GM13976 (cell line): ENCODE data around the gene KCNQ5.
A peak's percentile ranks its signal among the peaks of the same experiment; 100 is the strongest.

Experiments used
- DNase-seq: peaks from one replicate; pipeline ENCODE4 v3.0.0; 2012; ENCODE audit warnings: low spot score
- in situ Hi-C: fragments of 300-500 bp; cut with MboI; formaldehyde crosslinking; loops from one replicate; pipeline ENCODE4 v1.12.0; 2022; ENCODE audit warnings: low sequenced_read_pairs, mixed read lengths, inconsistent platforms; ENCODE audit not compliant: unreplicated experiment
- TF ChIP-seq, protein P1 (sequence below): IDR thresholded peaks from 2 replicates; pipeline ENCODE4 v1.5.1; 2012; ENCODE audit warnings: borderline replicate concordance, mild to moderate bottlenecking; ENCODE audit not compliant: insufficient read depth; ENCODE audit errors: extremely low read depth, missing control alignments, control extremely low read depth

The KCNQ5 gene

DNA sequence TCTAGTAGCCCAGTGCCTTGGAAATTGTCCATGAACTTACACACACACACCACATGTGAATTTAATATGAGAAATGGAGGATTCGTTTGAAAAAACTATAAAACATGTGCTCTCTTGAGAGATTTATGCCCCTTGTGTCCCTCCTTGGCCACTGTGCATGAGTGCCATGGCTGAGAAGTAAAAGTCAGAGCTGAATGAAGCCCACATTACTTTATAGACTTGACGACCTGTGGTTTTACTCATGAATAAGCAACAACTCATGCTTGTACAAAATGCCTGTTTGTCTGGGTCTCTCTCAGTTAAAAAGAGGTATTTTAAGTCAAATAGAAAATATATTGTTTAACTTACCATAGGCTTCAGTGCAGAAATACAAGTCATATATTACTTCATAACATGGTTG lies 102.7 kb downstream of the KCNQ5 start:
- TF ChIP-seq, protein P1, sequence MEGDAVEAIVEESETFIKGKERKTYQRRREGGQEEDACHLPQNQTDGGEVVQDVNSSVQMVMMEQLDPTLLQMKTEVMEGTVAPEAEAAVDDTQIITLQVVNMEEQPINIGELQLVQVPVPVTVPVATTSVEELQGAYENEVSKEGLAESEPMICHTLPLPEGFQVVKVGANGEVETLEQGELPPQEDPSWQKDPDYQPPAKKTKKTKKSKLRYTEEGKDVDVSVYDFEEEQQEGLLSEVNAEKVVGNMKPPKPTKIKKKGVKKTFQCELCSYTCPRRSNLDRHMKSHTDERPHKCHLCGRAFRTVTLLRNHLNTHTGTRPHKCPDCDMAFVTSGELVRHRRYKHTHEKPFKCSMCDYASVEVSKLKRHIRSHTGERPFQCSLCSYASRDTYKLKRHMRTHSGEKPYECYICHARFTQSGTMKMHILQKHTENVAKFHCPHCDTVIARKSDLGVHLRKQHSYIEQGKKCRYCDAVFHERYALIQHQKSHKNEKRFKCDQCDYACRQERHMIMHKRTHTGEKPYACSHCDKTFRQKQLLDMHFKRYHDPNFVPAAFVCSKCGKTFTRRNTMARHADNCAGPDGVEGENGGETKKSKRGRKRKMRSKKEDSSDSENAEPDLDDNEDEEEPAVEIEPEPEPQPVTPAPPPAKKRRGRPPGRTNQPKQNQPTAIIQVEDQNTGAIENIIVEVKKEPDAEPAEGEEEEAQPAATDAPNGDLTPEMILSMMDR, result no peak
- peak; percentile 36 for DNase-seq
- in situ Hi-C loops, result no loop called here

DNA sequence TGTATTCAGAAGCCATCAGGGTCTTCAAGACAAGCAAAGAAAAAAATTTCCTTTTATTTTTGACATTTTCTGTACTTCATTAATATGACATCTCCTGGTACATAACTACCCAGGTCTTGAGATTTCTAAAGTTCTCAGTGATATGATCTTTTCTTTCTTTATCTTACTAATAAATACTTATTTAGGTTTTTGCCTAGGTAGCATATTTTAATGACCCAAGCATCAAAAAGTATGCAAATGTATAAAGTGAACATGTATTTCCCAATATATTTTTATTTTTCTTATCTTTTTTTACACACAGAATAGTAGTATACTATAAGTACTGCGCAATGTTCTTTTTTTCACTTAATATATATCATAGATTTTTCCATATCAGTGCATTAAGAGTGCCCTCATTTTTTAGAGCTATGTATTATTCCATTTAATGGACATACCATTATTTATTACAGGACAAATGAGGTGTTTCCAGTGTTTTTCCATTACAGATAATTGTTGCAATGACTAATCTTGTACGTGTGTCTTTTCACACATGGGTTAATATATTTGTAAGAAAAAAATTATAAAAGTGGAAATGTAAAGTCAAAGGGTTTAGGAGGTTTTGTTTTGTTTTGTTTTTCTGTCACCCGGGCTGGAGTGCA lies 107.0 kb downstream of the KCNQ5 start:
- in situ Hi-C loops, result no loop called here
- TF ChIP-seq, protein P1, result no peak

DNA sequence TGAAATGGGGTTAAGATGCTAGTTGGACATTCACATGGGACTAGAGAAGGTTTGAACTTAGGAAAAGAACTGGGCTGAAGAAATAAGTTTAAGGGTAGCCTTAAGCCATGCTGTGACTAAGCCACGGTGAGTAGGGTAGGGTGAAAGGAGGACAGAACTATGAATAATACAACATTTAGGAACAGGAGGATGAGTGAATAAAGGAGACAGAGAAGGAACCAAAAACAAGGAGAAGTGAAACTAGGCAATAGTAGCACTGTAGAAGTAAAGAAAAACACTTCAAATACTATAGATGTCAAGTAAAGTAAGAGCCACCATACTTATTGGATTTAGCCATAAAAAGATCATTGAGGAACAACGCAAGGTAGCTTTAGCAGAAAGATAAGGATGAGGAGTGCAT lies 111.2 kb downstream of the KCNQ5 start:
- in situ Hi-C loops, result no loop called here
- DNase-seq, result no peak
- TF ChIP-seq, protein P1, result no peak

More for the DNA sequence above, 107.0 kb downstream of the KCNQ5 start:
- DNase-seq, result no peak

DNA sequence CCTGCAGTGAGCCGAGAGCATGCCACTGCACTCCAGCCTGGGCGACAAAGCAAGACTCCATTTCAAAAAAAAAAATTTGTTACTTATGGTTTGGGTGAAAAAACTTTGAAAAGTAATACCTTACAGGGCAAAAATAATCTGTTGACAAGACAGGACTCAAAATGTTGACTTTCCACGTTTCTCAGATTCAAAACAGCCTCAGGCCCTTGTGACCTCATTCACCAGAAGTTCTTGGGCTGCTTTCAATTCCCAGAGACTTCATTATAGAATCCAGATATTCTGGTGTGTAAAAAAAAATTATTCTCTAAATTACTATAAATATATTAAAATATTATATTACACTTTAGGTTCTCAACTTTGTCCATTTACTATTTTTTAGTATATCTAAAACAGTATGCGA lies 116.2 kb downstream of the KCNQ5 start:
- in situ Hi-C loops, result no loop called here
- no peak for DNase-seq
- TF ChIP-seq, protein P1, result no peak

DNA sequence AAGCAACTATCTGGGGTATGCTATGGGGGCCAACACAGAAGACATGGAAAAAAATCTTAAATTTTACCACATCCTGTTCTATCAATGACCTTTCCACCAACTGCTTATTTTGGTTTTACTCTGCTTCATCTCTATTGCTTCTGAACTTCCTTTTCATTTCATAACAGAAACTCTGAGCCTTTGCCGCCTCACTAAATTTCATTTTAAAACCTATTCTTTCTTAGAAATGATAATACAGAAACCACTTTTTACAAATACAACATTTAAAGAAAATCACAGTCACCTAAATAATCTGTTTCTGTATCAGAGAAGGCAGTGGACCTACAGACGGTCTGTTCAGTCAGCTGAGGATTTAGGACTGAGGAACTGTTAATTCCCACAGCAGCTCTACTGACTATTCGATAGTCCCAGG lies 117.5 kb downstream of the KCNQ5 start:
- in situ Hi-C loops, result no loop called here
- DNase-seq, result peak; percentile 44
- TF ChIP-seq, protein P1, result no peak

DNA sequence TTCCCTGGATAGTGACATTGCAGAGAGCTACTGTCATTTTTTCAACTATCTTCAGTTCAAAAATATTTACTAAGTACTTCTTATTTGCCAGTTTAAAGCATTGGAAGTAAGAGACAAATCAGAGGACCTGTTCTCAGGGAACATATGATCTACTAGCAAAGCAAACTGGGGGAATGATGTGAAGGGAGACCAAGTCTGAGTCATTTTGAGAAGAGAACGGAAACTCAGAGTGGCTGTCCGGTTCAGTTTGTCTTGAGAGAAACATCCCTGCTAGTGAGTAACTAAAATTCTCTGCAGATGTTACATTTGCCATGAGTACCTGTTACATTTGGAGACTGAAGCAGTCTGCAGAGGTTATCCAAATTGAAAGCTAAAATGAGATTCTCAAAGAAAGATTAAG lies 118.3 kb downstream of the KCNQ5 start:
- TF ChIP-seq, protein P1, result no peak
- peak; percentile 55 for DNase-seq
- in situ Hi-C loops, result no loop called here

DNA sequence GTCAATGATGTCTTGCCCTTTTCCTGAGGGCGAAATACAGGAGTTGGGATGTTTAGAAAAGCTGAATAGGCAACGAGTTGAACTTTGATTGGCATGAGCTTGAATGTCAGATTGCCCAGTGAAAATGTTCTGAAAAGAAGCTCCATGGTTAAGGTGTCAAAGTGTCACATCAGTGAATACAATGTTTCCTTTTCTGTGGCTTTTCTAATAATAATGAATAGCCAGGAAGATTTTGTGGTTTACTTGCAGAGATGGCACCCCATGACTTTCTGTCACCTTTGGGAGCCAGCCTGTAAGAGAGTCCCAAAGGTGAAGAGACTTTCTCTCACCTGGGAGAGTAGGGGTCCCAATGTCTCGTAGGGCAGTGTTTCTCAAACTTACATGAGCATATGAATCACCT lies 119.2 kb downstream of the KCNQ5 start:
- in situ Hi-C loops, result no loop called here
- TF ChIP-seq, protein P1, result no peak
- no peak for DNase-seq
